ENCODE results near the gene COX5A. TPM values are rescaled to one million over a fixed set of nuclear protein-coding genes. Genes with fewer than 3 reads are reported as not detected.
"Not testable (repeated sequence)": the region's sequence is repeated elsewhere in the genome, so short reads cannot be mapped to it uniquely, and the experiment has no call there.

Gene COX5A
- total RNA-seq, 1 donor from 2014 or later: 1,257 TPM

DNA sequence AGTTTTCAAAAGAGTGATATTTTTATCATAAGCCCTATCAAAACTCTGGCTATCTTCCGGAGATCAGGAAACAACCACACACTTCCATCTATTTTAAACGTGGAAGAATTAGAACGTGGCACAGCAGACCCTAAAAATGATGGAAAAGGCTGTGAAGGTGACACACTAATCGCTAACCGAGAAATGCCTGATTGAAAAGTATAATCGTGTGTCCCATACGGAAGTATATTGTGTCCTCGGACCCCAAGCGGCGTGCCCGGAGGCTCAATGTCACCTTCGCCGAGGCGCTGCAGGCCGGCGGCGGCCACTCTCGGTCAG, 642 bp downstream of the COX5A start:
- peaks cover 59% of the 10 kb centered on the region for H3K4me1 ChIP-seq
- TF ChIP-seq, protein P1, sequence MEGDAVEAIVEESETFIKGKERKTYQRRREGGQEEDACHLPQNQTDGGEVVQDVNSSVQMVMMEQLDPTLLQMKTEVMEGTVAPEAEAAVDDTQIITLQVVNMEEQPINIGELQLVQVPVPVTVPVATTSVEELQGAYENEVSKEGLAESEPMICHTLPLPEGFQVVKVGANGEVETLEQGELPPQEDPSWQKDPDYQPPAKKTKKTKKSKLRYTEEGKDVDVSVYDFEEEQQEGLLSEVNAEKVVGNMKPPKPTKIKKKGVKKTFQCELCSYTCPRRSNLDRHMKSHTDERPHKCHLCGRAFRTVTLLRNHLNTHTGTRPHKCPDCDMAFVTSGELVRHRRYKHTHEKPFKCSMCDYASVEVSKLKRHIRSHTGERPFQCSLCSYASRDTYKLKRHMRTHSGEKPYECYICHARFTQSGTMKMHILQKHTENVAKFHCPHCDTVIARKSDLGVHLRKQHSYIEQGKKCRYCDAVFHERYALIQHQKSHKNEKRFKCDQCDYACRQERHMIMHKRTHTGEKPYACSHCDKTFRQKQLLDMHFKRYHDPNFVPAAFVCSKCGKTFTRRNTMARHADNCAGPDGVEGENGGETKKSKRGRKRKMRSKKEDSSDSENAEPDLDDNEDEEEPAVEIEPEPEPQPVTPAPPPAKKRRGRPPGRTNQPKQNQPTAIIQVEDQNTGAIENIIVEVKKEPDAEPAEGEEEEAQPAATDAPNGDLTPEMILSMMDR (IDR thresholded peaks at IDR 0.05; ENCODE audit: borderline replicate concordance): no peak
- no peak for DNase-seq

GRCh38 chr15:74935193-74935592, 2.7 kb downstream of the COX5A start:
- H3K4me3 ChIP-seq: peak overlapping the region; percentile 82
- H3K36me3 ChIP-seq: peaks cover 19% of the 10 kb centered on the region
- H3K4me1 ChIP-seq: peaks cover 77% of the 10 kb centered on the region
- H3K27me3 ChIP-seq (ENCODE audit: low read depth); DNase-seq; intact Hi-C loops (cut with micrococcal nuclease); H3K9me3 ChIP-seq (replicated peaks): not testable (repeated sequence)
- peak overlapping the region; percentile 45 for H3K27ac ChIP-seq (replicated peaks)

More for the DNA sequence above, 642 bp downstream of the COX5A start:
- peak overlapping the region; percentile 97 for H3K27ac ChIP-seq (replicated peaks)
- intact Hi-C loops (cut with micrococcal nuclease): no loop called here
- H3K4me3 ChIP-seq: peak overlapping the region; percentile 82
- no peaks in the 10 kb centered on the region for H3K27me3 ChIP-seq (ENCODE audit: low read depth)
- peaks cover 6% of the 10 kb centered on the region for H3K36me3 ChIP-seq
- H3K9me3 ChIP-seq (replicated peaks): no peaks in the 10 kb centered on the region

DNA sequence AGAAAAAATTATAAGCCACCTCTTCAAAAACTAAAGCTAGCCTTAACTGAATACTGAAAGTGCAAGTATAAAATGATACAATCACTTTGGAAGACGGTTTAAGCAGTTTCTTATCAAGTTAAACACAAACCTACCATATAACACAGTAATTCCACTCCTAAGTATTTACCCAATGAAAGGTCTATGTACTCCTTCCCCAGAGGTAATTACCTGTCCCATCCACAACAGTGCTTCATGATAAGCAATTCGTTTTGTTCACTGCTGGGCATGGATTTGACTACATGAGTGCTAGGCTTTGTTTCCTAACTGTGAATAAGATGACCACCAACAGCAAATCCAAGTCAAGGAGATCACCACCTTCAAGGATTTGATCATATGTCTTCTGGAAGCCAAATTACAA, 4.3 kb downstream of the COX5A start:
- Histone ChIP-seq H3K27me3 (ENCODE audit: low read depth) (no peaks in the 10 kb centered on the region), H3K4me1 (peaks cover 86% of the 10 kb centered on the region), H3K27ac (replicated peaks) (peak overlapping the region; percentile 45), H3K4me3 (peak overlapping the region; percentile 82), H3K9me3 (replicated peaks) (no peaks in the 10 kb centered on the region), H3K36me3 (peaks cover 33% of the 10 kb centered on the region)
- DNase-seq: no peak
- TF ChIP-seq, protein P1 (IDR thresholded peaks at IDR 0.05; ENCODE audit: borderline replicate concordance): no peak
- intact Hi-C loops (cut with micrococcal nuclease): no loop called here

- H3K36me3 ChIP-seq: peaks cover 75% of the 10 kb centered on the region
- no peak for DNase-seq
- intact Hi-C loops (cut with micrococcal nuclease): no loop called here
Observed at GRCh38 chr15:74928771-74929198, 9.1 kb downstream of the COX5A start.

DNA sequence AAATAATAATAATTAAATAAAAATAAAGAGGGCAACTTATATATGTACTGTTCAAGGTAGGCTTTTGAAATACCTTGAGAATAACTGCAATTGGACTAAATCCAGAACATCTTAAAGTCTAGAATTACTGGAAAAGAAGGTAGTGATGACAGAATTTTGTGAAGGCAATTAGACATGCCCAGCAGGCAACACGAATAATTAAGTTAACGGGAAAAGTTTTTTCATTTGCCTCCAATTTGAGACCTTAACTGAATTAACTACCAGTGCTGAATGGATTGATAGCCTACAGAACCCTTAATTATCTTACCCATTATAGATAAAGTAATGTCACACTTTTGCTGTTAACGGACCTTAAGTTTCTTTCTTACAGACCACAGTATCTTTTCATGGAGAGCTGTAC, 13.3 kb downstream of the COX5A start:
- intact Hi-C loops (cut with micrococcal nuclease): no loop called here
- Histone ChIP-seq H3K9me3 (replicated peaks) (no peaks in the 10 kb centered on the region), H3K36me3 (peaks cover 100% of the 10 kb centered on the region)

More at GRCh38 chr15:74928771-74929198, 9.1 kb downstream of the COX5A start:
- Histone ChIP-seq H3K27ac (replicated peaks) (no peak overlapping the region), H3K27me3 (ENCODE audit: low read depth) (no peaks in the 10 kb centered on the region), H3K4me3 (no peak overlapping the region), H3K9me3 (replicated peaks) (no peaks in the 10 kb centered on the region), H3K4me1 (peaks cover 44% of the 10 kb centered on the region)
- TF ChIP-seq, protein P1 (IDR thresholded peaks at IDR 0.05; ENCODE audit: borderline replicate concordance): no peak

GRCh38 chr15:74920456-74920855, 17.4 kb downstream of the COX5A start:
- H3K27me3 ChIP-seq (ENCODE audit: low read depth): no peaks in the 10 kb centered on the region
- H3K36me3 ChIP-seq: peaks cover 100% of the 10 kb centered on the region
- TF ChIP-seq, protein P1 (IDR thresholded peaks at IDR 0.05; ENCODE audit: borderline replicate concordance): no peak
- H3K4me3 ChIP-seq: no peak overlapping the region
- H3K27ac ChIP-seq (replicated peaks): no peak overlapping the region
- no peak for DNase-seq
- no peaks in the 10 kb centered on the region for H3K9me3 ChIP-seq (replicated peaks)
- intact Hi-C loops (cut with micrococcal nuclease): no loop called here
- H3K4me1 ChIP-seq: no peaks in the 10 kb centered on the region

More for the DNA sequence above, 13.3 kb downstream of the COX5A start:
- no peak for DNase-seq
- peaks cover 4% of the 10 kb centered on the region for H3K4me1 ChIP-seq
- no peak overlapping the region for H3K27ac ChIP-seq (replicated peaks)
- TF ChIP-seq, protein P1 (IDR thresholded peaks at IDR 0.05; ENCODE audit: borderline replicate concordance): no peak
- H3K27me3 ChIP-seq (ENCODE audit: low read depth): no peaks in the 10 kb centered on the region
- no peak overlapping the region for H3K4me3 ChIP-seq

Data from left ventricle myocardium inferior (tissue), 1 donor.